Caki2 (cell line): Measurements from ENCODE around the gene RGS14. TPM values are rescaled to one million over a fixed set of nuclear protein-coding genes. Genes with fewer than 3 reads are reported as not detected.
"Not testable (repeated sequence)": the region's sequence is repeated elsewhere in the genome, so short reads cannot be mapped to it uniquely, and the experiment has no call there.

Experiments
- DNase-seq: peaks from one replicate; pipeline ENCODE4 v3.0.0-alpha.2; 2015; ENCODE audit warnings: low read depth
- in situ Hi-C: cut with HindIII; loops from 2 replicates; pipeline ENCODE4 v1.10.0; 2016; ENCODE audit warnings: low sequenced_read_pairs, low pct_unique_long_range_greater_than_20kb, mixed read lengths
- total RNA-seq: library from RNA; depleted of rRNA; stranded (reverse); fragments of >200 nt; shearing (Covaris generic); gene quantifications from 2 replicates; pipeline ENCODE4 v1.2.3, GENCODE V29; 2014; ENCODE audit warnings: low replicate concordance

The RGS14 gene
- total RNA-seq, 1 experiment from 2014 or later, result 97.6 TPM

DNA sequence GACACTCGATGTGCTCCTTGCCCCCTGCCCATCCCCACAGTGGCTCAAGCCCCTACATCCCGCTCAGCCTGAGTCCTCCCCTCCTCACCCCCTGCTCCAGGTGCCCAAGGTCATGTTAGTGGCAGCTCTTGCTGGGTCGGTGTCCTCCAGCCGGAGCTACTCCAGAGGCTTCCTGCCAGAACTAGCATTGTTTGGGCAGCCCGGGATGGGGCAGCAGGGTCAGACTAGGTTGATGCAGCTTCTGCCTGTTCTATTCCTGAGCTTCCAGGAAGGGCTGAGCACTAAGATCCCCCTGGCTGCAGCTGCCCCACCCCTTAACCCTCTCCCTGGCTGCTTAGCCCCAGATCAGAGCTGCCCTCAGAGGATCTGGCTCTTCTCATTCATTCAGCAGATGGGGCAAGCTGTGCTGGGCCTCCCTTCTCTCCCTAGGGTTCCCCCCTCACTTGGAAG, 671 bp downstream of the RGS14 start:
- in situ Hi-C loops, result no loop called here
- DNase-seq, result no peak

DNA sequence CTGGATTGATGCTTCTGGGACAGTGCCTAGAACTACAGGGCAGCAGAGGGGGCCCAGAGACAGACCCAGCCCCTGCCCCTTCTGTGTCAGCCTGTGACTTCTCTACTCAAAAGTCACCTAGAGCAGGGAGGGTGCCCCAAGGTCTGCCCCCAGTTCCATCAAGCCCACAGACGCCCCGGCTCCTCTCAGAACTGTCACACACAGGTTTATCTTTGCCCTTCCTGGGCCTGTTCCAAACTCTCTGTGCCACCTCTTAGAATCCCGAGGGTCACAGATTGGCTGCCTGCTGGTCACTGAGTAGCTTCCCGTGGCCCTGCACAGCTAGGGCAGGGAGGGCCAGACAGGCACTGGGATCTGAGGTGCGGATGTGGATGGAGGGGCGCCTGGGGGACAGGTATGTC, 1.7 kb downstream of the RGS14 start:
- in situ Hi-C loops, result no loop called here
- DNase-seq, result no peak

DNA sequence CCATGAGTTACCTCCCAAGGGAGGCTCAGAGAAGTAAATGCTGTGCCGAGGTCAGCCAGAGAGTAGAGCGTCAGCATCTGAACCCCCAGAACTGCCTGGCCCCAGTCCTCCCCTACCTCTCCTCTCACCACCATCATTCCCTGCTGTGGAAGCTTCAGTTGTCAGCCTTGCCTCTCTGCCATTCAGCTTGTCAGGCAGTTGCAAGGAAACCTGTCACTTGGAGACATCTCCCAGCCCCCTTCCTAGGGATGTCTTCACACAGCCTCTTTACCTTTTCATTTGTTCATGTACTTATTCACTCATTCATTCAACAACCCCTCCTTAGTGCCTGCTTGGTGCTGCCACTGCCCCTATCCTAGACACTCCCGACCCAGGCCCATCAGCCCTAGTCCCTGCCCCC, 2.1 kb downstream of the RGS14 start:
- in situ Hi-C loops, result no loop called here
- DNase-seq, result no peak

DNA sequence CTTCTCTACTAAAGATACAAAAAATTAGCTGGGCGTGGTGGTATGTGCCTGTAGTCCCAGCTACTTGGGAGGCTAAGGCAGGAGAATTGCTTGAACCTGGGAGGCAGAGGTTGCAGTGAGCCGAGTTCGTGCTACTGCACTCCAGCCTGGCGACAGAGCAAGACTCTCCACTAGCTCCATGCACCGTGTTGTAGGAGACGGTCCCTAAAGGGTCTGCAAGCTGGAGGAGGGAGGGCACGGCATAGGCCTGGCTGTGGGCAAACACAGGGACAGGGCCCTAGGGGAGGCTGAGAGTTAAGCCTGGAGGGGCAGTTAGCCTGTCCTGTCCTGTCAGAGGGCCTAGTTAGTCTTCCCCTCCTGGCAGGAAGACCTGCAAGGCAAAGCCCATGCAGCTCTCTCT, 3.0 kb downstream of the RGS14 start:
- DNase-seq, in situ Hi-C loops: not testable (repeated sequence)

DNA sequence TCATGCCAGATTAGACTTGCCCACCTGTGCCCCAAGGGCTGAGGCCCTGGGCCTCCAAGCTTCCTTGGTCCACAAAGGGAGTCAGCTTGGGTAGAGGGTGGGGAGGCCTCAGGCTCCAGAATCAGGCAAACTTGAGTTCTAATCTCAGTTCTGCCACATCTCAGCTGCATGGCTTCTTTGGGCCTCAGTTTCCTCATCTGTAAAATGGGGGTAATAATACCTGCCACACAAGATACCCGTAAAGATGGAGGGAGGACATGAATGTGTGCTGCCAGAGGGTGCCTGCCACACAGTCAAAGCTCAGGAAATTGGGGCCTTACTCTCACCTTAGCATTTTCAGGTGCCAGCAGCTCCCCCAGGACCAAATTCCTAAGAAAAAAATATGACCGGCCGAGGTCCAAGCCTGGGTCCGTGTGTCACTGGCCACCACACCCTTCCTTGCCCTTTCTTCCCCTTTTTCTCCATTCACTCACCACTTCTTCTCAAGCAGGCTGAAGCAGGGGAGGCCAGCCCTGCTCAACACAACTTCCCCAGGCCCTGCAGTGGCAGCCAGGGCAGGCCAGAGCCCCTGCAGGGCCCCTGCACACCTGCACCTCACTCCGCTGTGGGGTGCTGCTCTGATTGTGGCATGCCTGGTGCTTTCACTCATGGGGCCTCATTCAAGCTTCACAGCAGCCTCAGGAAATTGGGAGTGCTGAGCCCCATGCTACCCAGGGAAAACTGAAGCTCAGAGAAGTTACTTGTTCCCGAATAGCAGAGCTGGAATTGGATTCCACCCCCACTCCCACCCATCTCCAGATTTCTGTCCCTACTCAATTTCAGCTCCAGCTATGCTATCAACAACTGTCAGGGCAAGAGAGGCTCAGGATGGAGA, 3.9 kb downstream of the RGS14 start:
- in situ Hi-C loops, result no loop called here
- no peak for DNase-seq

DNA sequence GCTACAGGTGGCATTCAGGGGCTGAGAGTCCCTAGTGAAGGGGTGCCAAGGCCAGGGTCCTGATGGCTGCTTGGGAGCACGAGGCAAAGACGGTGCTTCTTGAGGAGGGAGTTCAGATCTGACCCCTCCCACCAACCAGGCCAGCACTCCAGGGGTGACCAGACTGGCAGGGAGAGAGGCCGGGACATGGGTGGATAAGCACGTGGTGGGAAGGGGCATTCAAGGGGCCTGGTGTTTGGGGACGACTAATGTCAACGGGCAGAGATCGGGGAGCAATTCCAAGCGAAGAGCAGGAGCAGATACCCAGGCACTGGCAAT, 4.5 kb downstream of the RGS14 start:
- in situ Hi-C loops, result no loop called here
- DNase-seq, result no peak

DNA sequence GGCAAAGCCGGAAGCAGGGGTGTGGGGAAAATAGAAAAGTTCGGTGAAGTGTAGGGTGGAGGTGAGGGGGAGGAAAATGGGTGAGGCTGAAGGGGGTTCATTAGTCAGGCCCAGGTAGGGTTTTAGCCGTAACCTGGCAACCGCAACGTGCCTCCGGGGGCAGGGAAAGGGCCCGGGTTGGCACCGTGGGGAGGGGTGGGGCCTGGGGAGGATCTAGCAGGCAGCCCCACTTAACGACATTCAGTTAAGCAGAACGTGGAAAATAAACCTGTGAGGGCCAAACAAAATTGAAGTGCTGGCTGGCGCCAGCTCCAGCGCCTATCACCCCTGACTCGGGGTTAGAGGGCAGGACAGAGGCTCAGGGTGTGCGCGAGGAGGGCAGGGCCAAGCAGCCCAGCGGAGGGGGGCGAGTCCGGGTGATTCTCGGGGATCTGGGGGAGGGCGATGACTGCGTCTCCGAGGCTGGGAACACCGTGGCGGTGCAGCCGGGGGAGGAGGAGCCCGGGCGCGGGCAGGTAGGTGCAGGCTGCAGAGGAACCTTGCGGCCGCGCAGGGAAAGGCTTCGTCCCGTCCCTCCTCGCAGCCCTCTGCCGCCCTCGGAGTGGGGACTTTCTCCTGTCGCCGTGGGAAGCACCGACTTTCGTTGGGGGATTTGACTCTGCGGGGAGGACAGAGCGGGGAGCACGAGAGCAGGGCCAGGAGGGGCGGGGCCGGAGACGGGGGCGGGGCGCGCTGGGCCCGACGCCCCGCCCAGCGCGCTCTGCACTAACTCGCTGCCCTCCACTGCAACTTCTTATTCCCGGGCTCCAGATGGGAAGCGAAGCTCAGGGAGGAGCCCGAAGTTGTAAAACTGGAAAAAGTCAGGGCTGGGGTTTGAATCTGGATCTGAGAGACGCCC, 5.1 kb downstream of the RGS14 start:
- in situ Hi-C loops, result no loop called here

DNA sequence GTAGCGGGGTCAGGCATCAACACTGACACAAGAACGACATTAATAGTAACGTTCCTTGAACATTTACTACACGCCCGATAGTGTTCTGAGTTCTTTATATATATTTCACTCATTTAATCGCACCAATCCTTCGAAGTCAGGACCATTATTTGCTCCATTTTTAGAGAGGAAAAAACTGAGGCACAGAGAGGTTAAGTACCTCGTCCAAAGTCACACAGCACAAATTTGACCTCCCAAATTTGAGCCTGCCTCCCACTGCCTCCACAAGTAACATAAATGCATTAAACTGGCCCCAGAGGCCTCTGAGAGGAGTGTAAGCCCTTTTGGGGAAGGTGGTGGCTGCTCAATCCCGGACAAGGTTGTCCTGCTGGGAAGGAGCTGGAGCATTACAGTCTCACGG, 5.8 kb downstream of the RGS14 start:
- no peak for DNase-seq
- in situ Hi-C loops, result no loop called here

More for the DNA sequence above, 5.1 kb downstream of the RGS14 start:
- peak; percentile 63 for DNase-seq

DNA sequence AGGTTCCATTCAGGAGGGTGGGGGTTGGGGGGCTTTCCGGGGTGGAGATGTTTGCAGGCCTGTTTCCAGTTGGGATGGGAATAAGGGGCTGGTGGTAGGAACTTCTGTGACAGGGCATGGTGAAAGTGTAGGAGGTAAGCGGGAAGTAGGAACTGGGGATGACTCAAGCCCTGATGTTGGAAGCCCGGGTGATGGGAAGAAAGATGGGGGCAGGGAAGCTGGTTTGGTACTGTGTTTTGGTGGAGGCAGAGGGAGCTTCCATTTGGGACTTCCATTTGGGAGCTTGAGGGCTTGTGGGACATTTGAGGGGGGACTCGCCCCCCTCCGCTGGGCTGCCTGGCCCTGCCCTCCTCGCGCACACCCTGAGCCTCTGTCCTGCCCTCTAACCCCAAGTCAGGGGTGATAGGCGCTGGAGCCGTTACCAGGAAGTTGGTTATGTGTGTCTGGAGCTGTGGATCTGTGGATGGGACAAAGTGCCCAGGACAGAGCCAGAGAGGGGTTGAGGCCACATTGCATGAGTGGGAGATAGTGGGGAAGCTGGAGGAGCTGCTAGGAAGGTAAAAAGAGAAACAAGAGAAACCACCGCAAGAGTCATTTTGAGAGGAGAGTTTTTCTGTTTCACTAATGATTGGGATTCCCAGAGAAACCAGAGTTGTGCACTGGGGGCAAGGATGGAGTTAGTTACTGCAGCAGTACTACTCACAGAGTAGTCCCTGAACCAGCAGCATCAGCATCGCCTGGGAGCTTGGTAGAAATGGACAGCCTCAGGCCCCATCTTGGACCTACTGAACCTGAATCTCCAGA, 6.6 kb downstream of the RGS14 start:
- DNase-seq, result no peak
- in situ Hi-C loops, result no loop called here

DNA sequence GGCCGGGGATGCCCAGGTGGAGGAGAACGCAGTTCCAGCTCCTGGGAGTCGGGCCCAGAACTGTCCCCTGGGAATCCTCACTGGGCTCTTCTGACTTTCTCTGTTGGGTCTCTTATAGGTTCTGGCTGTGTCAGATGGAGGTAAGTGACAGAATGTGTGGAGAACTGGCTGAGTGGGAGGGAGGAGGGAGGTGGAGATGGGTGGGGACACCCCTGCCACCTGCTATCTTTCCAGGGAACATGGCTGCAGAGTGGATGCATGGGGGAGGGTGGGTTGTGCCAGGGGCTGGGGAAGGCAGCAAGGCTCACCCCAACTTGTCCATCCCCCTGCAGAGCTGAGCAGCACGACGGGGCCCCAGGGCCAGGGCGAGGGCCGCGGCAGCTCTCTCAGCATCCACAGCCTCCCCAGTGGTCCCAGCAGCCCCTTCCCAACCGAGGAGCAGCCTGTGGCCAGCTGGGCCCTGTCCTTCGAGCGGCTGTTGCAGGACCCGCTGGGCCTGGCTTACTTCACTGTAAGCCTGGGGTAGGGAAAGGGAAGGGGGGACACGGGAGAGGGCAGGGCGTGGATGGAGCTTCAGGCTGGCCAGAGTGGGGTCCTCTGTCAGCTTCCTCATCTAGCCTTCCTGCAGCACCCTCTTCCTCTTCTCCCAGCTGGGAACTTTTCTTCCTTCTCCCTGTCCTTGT, 8.3 kb downstream of the RGS14 start:
- in situ Hi-C loops, result no loop called here

DNA sequence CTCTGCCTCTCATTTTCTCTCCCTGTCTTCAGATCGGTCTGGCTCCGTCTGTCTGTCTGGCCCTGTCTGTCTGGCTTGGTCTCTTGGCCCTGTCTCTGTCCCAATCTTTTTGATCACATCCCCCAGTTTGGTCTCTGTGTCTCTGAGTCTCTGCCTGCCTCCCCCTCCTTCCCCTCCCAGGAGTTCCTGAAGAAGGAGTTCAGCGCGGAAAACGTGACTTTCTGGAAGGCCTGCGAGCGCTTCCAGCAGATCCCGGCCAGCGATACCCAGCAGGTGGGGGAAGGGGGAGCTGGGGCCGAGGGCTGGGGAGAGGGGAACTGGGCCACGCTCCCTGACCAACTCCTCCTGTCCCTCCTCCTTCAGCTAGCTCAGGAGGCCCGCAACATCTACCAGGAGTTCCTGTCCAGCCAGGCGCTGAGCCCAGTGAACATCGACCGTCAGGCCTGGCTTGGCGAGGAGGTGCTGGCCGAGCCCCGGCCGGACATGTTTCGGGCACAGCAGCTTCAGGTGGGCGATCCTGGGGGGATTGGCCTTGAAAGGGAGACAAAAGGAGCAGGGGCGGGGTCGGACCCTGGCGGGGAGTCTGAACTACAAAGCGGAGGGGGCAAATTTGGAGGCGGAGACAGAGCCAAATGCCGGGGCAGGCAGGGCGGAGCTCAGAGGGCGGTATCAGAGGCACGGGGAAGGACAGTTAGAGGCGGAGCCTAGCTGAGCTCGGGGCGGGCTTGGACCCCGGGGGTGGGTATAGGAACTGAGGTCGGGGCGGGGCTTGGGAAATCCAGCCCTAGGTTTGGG, 9.0 kb downstream of the RGS14 start:
- peak; percentile 74 for DNase-seq
- in situ Hi-C loops, result no loop called here

More for the DNA sequence above, 8.3 kb downstream of the RGS14 start:
- no peak for DNase-seq

DNA sequence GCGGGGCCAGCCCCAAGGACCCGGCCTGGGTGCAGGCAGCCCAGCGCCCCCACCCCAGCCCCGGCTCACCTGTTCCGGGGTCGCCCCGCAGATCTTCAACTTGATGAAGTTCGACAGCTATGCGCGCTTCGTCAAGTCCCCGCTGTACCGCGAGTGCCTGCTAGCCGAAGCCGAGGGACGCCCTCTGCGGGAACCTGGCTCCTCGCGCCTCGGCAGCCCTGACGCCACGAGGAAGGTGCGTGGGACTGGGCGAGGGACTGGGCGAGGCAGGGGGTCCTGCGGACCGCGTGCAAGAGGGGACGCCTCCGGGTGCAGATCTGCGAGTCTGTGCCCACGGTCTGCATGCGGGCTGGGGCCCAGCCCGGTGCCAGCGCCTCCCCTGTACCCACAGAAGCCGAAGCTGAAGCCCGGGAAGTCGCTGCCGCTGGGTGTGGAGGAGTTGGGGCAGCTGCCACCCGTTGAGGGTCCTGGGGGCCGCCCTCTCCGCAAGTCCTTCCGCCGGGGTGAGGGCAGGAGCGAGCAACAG, 9.7 kb downstream of the RGS14 start:
- in situ Hi-C loops, result no loop called here
- no peak for DNase-seq

DNA sequence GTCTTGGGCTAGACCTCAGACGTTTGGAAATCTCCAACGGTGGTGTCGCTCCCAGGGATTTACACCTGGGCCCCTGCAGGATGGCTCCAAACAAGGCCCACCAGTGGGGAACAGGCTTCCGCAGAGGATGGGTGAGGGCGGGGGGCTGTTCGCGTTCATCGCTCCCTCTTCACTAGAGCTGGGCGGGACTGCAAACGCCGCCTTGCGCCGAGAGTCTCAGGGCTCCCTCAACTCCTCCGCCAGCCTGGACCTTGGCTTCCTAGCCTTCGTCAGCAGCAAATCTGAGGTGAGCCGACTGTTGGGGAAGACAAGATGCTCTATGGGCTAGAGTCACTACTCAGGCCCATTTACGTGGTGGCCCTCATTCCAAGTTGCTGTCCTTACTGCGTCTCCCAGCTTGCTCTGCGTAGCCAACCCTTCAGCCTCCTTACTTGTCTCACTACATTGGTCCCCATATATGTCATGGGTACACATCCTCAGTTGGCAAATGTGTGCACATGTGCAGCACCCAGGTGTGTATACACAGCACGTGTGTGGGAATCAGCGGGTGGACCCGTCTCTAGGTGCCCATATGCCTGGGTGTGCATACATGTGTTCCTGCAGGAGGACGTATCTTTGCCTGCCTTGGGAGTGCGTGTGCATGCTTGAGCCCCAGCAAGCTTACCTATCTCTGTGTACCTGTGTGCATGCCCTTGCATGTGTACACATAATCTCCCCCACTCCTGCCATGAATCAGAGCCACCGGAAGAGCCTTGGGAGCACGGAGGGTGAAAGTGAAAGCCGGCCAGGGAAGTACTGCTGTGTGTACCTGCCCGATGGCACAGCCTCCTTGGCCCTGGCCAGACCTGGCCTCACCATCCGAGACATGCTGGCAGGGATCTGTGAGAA, 10.5 kb downstream of the RGS14 start:
- in situ Hi-C loops, result no loop called here

DNA sequence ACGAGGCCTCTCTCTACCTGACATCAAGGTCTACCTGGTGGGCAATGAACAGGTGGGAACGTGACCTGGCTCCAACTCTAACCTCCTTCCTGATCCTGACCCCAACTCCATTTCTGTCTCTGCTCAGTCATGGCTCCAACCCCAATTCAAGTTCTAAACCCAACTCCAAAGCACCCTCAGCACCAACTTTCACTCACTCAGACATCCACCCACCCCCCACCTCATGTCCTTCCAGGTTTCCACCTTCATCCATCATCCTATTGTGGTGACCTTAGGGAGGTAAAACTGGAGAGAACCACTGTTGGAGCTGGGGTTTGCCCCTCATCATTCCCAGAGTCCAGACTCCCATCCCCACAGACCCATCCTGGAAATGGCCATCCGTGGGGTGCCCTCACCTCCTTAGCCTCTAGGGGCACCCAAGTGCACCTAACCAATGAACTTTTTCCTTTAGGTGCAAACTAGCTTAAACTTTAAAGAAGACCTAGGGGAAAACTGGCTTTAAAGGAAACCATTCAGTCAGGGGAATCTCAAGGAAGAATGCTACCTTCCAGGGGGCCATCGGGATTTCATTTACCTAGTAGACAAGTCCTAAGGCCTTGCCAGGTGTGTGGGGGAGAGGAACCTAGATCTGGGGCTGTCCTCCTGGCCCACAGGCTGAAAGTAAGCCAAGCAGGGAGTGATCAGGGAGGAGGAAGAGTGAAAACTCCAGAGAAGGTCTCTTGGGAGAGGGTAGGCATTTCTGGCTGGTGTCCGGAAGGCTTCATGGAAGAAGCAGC, 11.3 kb downstream of the RGS14 start:
- no peak for DNase-seq
- in situ Hi-C loops, result no loop called here

More for the DNA sequence above, 10.5 kb downstream of the RGS14 start:
- no peak for DNase-seq

DNA sequence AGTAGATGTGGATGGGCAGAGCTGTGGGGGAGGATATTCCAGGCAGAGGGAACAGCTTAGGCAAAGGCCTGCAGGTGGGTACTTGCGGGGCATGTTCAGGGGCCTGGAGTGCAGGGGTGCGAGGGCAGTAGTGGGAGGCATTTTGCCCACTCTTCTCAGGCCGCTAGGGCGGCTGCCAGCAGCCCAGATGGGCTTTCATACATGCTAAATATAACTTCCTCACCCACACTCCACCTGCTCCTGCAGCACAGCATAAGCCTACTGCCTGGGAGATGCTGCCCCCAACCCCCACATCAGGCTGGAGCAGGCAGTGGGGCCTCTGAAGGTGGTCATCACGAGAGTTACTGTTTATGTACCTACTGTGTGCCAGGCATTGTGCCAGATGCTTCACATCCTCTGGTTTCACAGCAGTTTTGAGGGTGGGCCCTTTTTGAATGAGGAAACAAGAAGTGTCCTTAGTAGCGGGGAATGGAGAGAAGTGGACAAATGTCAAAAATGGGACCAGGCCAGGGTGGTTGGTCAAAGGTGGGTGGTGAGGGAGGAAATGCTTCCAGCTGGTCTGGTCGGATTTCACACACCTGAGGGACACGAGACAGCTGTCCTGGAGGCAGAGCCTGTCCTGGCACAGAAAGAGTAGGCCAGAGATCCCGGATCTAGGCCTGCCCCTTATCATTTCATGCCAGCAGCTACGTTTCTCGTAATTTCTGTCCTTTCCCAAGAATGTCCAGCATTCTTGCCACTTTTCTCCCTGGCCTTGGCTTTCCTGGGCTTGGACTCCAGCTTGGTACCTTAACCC, 12.1 kb downstream of the RGS14 start:
- DNase-seq, result no peak
- in situ Hi-C loops, result no loop called here
